Measurements from ENCODE around the gene ORAI1. TPM values are rescaled to one million over a fixed set of nuclear protein-coding genes. Genes with fewer than 3 reads are reported as not detected.

Gene ORAI1
- total RNA-seq = 10 to 100 TPM; 46.8 to 70.7 TPM
- 30.3 TPM for polyA plus RNA-seq (ENCODE audit: insufficient read depth, low read depth, low replicate concordance)
- long read RNA-seq, donor 1, transcript ORAI1-203 (2 exons, 2,138 nt) = major isoform, 33 of 33 reads
- long read RNA-seq, donor 1, partial matches to known transcripts = 0 of 33 reads
- long read RNA-seq, donor 1, other reads (novel, unspliced or antisense) = 0 of 33 reads
- long read RNA-seq, donor 2, transcript ORAI1-203 (2 exons, 2,138 nt) = major isoform, 21 of 21 reads
- long read RNA-seq, donor 2, partial matches to known transcripts = 0 of 21 reads
- long read RNA-seq, donor 2, other reads (novel, unspliced or antisense) = 0 of 21 reads

- peak within 1 kb of the TSS; percentile 66 to 69 for H3K4me3 ChIP-seq
- peak in 2 of 3 experiments; percentile 10 to 26 for TF ChIP-seq CTCF (IDR thresholded peaks at IDR 0.05)
- peak; percentile 82 for TF ChIP-seq POLR2A (IDR thresholded peaks at IDR 0.05)
- DNase-seq = peak; percentile 99
- no peaks in the 10 kb centered on the region for H3K9me3 ChIP-seq
- 0 to 2% methylated on average over 1 to 25 of the region's 92 CpGs for WGBS, 2 donors
- peaks cover 43% of the 10 kb centered on the region for H3K4me1 ChIP-seq
- H3K27ac ChIP-seq = peak within 1 kb of the TSS; percentile 90 to 93
- H3K27me3 ChIP-seq = no peaks in the 10 kb centered on the region
- H3K36me3 ChIP-seq (ENCODE audit: low read depth, missing control alignments) = no peaks in the 10 kb centered on the region
- intact Hi-C loops (cut with DNase I; ENCODE audit: low total_unique reads) = no loop called here
These were observed at the start of gene ORAI1 for GRCh38 chr12:121626087-121626852. Gene ORAI1 (plus strand): TSS chr12:121626530.

GRCh38 chr12:121576851-121577391 is 49.4 kb upstream of the ORAI1 start:
- WGBS, 2 donors = 23 to 33% methylated on average over 4 of the region's 4 CpGs

GRCh38 chr12:121577443-121578180 is 48.7 kb upstream of the ORAI1 start:
- no peaks in the 10 kb centered on the region for H3K27me3 ChIP-seq
- no peak overlapping the region for H3K27ac ChIP-seq
- no peaks in the 10 kb centered on the region for H3K36me3 ChIP-seq (ENCODE audit: low read depth, missing control alignments)
- no peak for TF ChIP-seq CTCF (IDR thresholded peaks at IDR 0.05)
- TF ChIP-seq POLR2A (IDR thresholded peaks at IDR 0.05) = no peak
- H3K4me3 ChIP-seq = peak overlapping the region in 1 of 2 donors; percentile 59
- DNase-seq = peak; percentile 59
- intact Hi-C loops (cut with DNase I; ENCODE audit: low total_unique reads) = no loop called here
- H3K4me1 ChIP-seq = peaks cover 34% of the 10 kb centered on the region
- H3K9me3 ChIP-seq = no peaks in the 10 kb centered on the region
- WGBS, 2 donors = 59 to 60% methylated on average over 9 to 10 of the region's 10 CpGs

More at GRCh38 chr12:121576851-121577391, 49.4 kb upstream of the ORAI1 start:
- peaks cover 29% of the 10 kb centered on the region for H3K4me1 ChIP-seq
- H3K9me3 ChIP-seq = no peaks in the 10 kb centered on the region
- intact Hi-C loops (cut with DNase I; ENCODE audit: low total_unique reads) = no loop called here
- H3K27me3 ChIP-seq = no peaks in the 10 kb centered on the region
- no peak overlapping the region for H3K4me3 ChIP-seq
- H3K27ac ChIP-seq = no peak overlapping the region
- TF ChIP-seq CTCF (IDR thresholded peaks at IDR 0.05) (no peak), POLR2A (IDR thresholded peaks at IDR 0.05) (no peak)
- DNase-seq = no peak
- H3K36me3 ChIP-seq (ENCODE audit: low read depth, missing control alignments) = no peaks in the 10 kb centered on the region

- no peak for TF ChIP-seq CTCF (IDR thresholded peaks at IDR 0.05)
- TF ChIP-seq POLR2A (IDR thresholded peaks at IDR 0.05) = no peak
These were observed 47.8 kb upstream of the ORAI1 start for GRCh38 chr12:121578230-121579189.

More at GRCh38 chr12:121578230-121579189, 47.8 kb upstream of the ORAI1 start:
- no peak for DNase-seq
- Histone ChIP-seq H3K36me3 (ENCODE audit: low read depth, missing control alignments) (no peaks in the 10 kb centered on the region), H3K9me3 (no peaks in the 10 kb centered on the region), H3K27ac (peak overlapping the region; percentile 64 to 82), H3K4me3 (peak overlapping the region; percentile 59 to 78), H3K4me1 (peaks cover 38% of the 10 kb centered on the region), H3K27me3 (no peaks in the 10 kb centered on the region)
- intact Hi-C loops (cut with DNase I; ENCODE audit: low total_unique reads) = no loop called here
- WGBS, 2 donors = 0 to 13% methylated on average over 26 to 54 of the region's 77 CpGs

All from testis (tissue), 5 donors.